Stimulated activated naive B cell treated with anti-CD40 and anti-IgM and Interleukin-4, amounts not matched to agents 10 μg/mL and 1 μg/mL and 100 μg/mL, for 72 hours (primary cell): Measurements from ENCODE around the gene ENDOU.

Source experiments
- ATAC-seq, 2 donors: fragments of 150-1000 bp; cut with Tn5 transposase; replicated peaks; 2 replicates each; pipeline ENCODE4 v1.10.0; 2021; ENCODE audit warnings: moderate library complexity in 1 of 2
- DNase-seq: peaks from one replicate; pipeline ENCODE4 v3.0.0; 2021
- H3K27ac Mint-ChIP-seq: one replicate; pipeline ENCODE4 v1.8.0; 2022; ENCODE audit warnings: mild to moderate bottlenecking, mixed read lengths
- H3K27me3 Mint-ChIP-seq, 2 donors: one replicate each; pipeline ENCODE4 v1.8.0; 2022; ENCODE audit warnings: mixed read lengths in 2 of 2
- H3K36me3 Mint-ChIP-seq, 2 donors: one replicate each; pipeline ENCODE4 v1.8.0; 2022; ENCODE audit warnings: mixed read lengths in 2 of 2, mild to moderate bottlenecking in 1 of 2
- H3K4me1 Mint-ChIP-seq, 2 donors: one replicate each; pipeline ENCODE4 v1.8.0; 2022; ENCODE audit warnings: mixed read lengths in 2 of 2, mild to moderate bottlenecking in 1 of 2
- H3K4me3 Mint-ChIP-seq, 2 donors: one replicate each; pipeline ENCODE4 v1.8.0; 2022; ENCODE audit warnings: mild to moderate bottlenecking in 2 of 2, mixed read lengths in 2 of 2, moderate library complexity in 1 of 2
- H3K9me3 Mint-ChIP-seq, 2 donors: one replicate each; pipeline ENCODE4 v1.8.0; 2022; ENCODE audit warnings: mixed read lengths in 2 of 2, mild to moderate bottlenecking in 1 of 2

Gene ENDOU

DNA sequence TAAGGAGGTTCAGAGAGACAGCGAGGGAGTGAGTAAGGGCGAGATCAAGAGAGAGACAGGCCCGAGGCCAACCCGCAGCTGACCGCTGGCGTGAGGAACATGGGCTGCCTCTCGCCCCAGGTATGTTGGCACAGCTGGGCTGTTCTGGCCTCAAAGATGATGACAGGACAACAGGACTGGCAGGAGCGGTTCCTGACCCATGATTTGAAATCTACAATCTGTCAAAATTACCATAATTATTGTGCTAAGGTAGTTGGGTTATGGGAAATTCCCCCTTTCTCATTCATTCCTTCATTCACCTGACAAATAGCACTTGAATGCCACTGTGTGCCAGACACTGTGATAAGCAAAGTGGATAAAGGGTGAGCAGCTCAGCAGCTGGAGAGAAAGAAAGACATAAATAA is 5.1 kb upstream of the ENDOU start:
- DNase-seq = no peak
- Mint-ChIP-seq H3K27ac (no peak overlapping the region), H3K36me3 (peaks cover 11 to 25% of the 10 kb centered on the region in 2 donors), H3K9me3 (no peaks in the 10 kb centered on the region), H3K4me3 (no peak overlapping the region), H3K27me3 (no peaks in the 10 kb centered on the region), H3K4me1 (peaks cover 21 to 25% of the 10 kb centered on the region in 2 donors)
- no peak for ATAC-seq

DNA sequence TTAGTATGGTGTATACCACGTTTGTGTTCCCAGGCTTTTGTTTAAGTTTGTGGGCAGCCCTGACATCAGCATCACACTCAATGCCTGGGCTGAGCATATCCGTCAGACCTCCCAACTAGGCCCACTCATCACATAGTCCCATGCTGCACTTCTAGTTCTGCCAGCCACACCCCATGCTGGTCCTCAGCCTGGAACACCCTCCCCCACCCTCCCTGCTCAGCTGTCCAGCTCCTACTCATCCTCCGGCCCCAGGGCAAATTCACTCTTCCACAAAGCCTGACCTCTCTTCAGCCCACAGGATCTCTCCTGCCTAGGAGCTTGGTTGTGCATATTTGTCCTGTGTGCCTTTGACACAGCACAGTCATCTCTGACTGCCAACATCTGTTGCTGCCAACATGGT is 3.9 kb upstream of the ENDOU start:
- Mint-ChIP-seq H3K27me3 (no peaks in the 10 kb centered on the region), H3K36me3 (peaks cover 22 to 36% of the 10 kb centered on the region in 2 donors), H3K4me3 (no peak overlapping the region), H3K9me3 (no peaks in the 10 kb centered on the region), H3K4me1 (peaks cover 32 to 36% of the 10 kb centered on the region in 2 donors), H3K27ac (peak overlapping the region; percentile 38)
- DNase-seq (no peak), ATAC-seq (no peak)

DNA sequence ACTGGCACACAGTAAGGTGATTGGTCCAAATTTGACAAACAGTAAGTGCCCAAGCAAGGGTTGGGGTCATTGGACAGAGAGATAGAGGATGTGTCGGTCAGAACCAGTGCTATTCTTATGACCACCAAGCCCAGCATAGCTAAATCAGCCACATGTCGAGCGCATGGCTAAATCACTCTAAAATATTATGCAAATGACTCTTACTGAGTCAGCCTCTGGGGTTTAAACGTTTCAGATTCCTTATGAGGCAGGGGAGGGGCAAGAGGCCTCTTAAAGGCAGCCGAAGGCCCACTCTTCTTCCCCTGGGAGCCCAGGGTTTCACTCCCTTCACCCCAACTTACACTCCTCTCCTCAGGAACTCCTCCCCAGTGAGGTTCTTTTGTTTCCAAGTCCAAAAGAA is 603 bp upstream of the ENDOU start:
- DNase-seq (no peak), ATAC-seq (peak; percentile 83 to 91)
- Mint-ChIP-seq H3K36me3 (peaks cover 43 to 60% of the 10 kb centered on the region in 2 donors), H3K9me3 (no peaks in the 10 kb centered on the region), H3K27ac (peak overlapping the region; percentile 79), H3K27me3 (no peaks in the 10 kb centered on the region), H3K4me1 (peaks cover 37 to 53% of the 10 kb centered on the region in 2 donors), H3K4me3 (no peak overlapping the region)

DNA sequence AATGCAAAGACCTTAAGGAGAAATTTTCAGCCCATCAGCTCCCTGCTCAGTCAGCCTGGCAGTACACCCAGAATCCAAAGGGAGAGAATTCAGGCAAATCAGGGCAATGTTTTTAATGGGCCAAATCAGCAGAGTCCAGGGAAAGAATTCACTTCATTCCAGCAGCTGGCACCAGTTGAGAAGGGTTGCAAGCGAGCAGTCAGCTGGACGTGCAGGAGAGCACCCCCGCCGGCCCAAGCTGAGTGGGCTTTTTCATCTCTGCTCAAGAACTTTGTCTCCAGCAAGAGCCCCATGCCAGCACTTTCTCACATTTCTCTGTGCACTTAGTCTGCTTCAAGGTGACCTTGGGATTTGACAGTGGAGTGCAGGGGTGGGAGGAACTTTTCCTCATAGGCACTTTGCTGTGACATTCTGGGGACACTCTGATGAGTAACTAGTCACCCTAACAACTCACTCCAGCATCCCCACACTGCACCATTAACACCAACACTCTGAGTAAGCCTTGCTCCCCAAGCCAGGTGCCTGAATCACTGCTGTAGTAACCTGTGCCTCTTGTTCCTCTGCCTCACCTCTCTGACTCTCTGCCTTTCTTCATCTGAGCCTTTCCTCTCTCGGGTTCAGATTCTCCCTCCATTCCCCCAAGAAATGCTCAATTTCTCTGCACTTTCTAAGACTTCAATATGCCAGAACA is 2.2 kb downstream of the ENDOU start:
- DNase-seq (no peak), ATAC-seq (no peak)
- peaks cover 48 to 66% of the 10 kb centered on the region in 2 donors for H3K36me3 Mint-ChIP-seq
- no peak overlapping the region for H3K4me3 Mint-ChIP-seq
- H3K4me1 Mint-ChIP-seq = peaks cover 38 to 58% of the 10 kb centered on the region in 2 donors
- H3K27me3 Mint-ChIP-seq = no peaks in the 10 kb centered on the region
- no peaks in the 10 kb centered on the region for H3K9me3 Mint-ChIP-seq
- H3K27ac Mint-ChIP-seq = no peak overlapping the region

- DNase-seq = no peak
- peaks cover 47 to 62% of the 10 kb centered on the region in 2 donors for H3K36me3 Mint-ChIP-seq
- H3K27ac Mint-ChIP-seq = no peak overlapping the region
- H3K9me3 Mint-ChIP-seq = no peaks in the 10 kb centered on the region
- no peak overlapping the region for H3K4me3 Mint-ChIP-seq
- H3K27me3 Mint-ChIP-seq = no peaks in the 10 kb centered on the region
- ATAC-seq = no peak
- H3K4me1 Mint-ChIP-seq = peaks cover 46 to 66% of the 10 kb centered on the region in 2 donors
Observed at GRCh38 chr12:47722136-47722834, 3.0 kb downstream of the ENDOU start.

- peaks cover 47 to 57% of the 10 kb centered on the region in 2 donors for H3K36me3 Mint-ChIP-seq
- no peak overlapping the region for H3K4me3 Mint-ChIP-seq
- ATAC-seq = peak; percentile 16 to 32
- no peak for DNase-seq
- peaks cover 42 to 67% of the 10 kb centered on the region in 2 donors for H3K4me1 Mint-ChIP-seq
- peak overlapping the region; percentile 7 for H3K27ac Mint-ChIP-seq
- no peaks in the 10 kb centered on the region for H3K9me3 Mint-ChIP-seq
- H3K27me3 Mint-ChIP-seq = no peaks in the 10 kb centered on the region
Observed at GRCh38 chr12:47721431-47721973, 3.8 kb downstream of the ENDOU start.

- Mint-ChIP-seq H3K27me3 (no peaks in the 10 kb centered on the region), H3K4me3 (no peak overlapping the region), H3K36me3 (peaks cover 32 to 45% of the 10 kb centered on the region in 2 donors), H3K9me3 (no peaks in the 10 kb centered on the region), H3K4me1 (peaks cover 40 to 67% of the 10 kb centered on the region in 2 donors), H3K27ac (no peak overlapping the region)
- no peak for DNase-seq
- ATAC-seq = no peak
Observed at GRCh38 chr12:47718531-47718930, 6.8 kb downstream of the ENDOU start.

- peak overlapping the region; percentile 50 to 62 for H3K4me3 Mint-ChIP-seq
- ATAC-seq = peak; percentile 64 to 70
Observed at GRCh38 chr12:47717443-47718193, 7.7 kb downstream of the ENDOU start.

DNA sequence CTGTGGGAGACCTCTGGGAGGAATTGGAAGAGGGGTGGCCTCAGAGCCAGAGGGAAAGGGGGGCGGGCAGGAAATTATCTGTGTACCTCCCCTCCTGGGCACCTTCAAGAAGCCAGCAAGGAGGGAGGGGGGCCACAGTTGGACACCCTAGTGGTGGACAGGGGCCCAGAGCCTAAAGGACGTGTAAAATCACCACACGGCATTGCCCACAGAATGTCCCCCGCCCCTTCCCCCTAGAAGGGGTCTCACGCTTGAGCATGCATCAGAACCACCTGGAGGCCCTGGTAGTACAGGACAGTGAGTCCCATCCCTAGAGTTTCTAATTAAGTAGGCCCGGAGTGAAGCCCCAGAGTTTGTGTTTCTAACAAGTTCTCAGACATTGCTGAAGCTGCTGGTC is 8.2 kb downstream of the ENDOU start:
- peaks cover 23 to 41% of the 10 kb centered on the region in 2 donors for H3K36me3 Mint-ChIP-seq
- no peak overlapping the region for H3K4me3 Mint-ChIP-seq
- DNase-seq = no peak
- ATAC-seq = no peak
- no peaks in the 10 kb centered on the region for H3K27me3 Mint-ChIP-seq
- no peaks in the 10 kb centered on the region for H3K9me3 Mint-ChIP-seq
- peaks cover 44 to 77% of the 10 kb centered on the region in 2 donors for H3K4me1 Mint-ChIP-seq
- H3K27ac Mint-ChIP-seq = peak overlapping the region; percentile 84

More at GRCh38 chr12:47717443-47718193, 7.7 kb downstream of the ENDOU start:
- no peaks in the 10 kb centered on the region for H3K9me3 Mint-ChIP-seq
- H3K36me3 Mint-ChIP-seq = peaks cover 26 to 43% of the 10 kb centered on the region in 2 donors
- no peak for DNase-seq
- H3K4me1 Mint-ChIP-seq = peaks cover 42 to 72% of the 10 kb centered on the region in 2 donors
- H3K27me3 Mint-ChIP-seq = no peaks in the 10 kb centered on the region
- peak overlapping the region; percentile 84 for H3K27ac Mint-ChIP-seq

DNA sequence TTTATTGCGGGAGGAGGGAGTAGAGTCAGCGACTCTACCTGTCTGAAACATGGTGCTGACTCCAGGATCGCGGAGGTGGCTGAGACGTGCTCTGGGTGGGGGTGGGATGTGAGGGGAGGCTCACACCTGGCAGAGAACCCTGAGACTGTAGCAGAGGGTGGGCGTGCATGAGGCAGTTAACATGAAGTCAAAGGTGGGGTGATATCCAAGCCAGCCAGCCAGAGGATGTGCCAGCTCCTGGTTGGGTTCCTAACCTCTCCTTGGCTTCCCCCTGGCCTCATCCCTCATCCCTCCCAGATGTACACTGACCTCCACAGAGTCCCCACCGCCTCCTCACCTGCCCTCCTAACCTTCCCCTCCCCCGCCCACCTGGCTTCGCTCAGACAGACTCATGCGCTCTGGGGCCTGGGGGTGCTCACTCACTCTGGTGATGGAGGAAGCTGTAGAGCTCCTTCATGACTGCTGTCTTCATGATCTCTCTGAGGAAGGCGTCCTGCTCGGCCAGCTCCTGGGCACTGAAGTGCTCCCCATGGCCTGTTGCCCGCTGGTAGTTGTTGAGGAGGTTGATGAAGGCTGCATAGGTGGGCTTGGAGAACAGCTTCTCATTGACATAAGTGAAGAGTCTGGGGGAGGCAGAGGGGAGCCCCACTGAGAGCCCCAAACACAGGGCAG is 9.3 kb downstream of the ENDOU start:
- ATAC-seq = no peak
- DNase-seq = no peak
- Mint-ChIP-seq H3K27me3 (no peaks in the 10 kb centered on the region), H3K9me3 (no peaks in the 10 kb centered on the region), H3K4me1 (peaks cover 45 to 77% of the 10 kb centered on the region in 2 donors), H3K36me3 (peaks cover 17 to 31% of the 10 kb centered on the region in 2 donors), H3K27ac (no peak overlapping the region), H3K4me3 (peak overlapping the region in 1 of 2 donors; percentile 48)

DNA sequence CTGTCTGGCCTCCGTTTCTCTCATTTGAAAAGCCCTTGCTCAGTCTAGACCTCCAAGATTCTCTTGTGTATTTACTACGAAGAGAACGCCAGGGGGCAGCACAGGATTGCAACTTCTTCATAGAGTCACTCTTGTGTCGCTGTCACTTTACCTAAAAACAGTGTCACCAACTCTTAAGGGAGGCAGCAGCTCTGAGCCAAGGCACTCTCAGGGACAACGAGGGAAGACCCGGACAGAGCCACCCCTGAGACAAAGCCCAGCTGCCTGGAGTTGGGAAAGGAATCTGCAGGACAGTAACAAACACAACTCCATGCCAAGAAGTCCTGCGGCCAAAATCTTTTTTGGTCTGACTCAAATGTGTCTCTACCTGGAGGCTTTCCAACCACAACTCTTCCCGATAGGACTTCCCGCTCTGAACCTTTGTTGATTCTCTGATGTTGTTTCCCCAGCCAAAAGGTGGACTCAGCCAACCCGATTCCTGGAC is 9.9 kb downstream of the ENDOU start:
- H3K4me1 Mint-ChIP-seq = peaks cover 47 to 79% of the 10 kb centered on the region in 2 donors
- H3K27me3 Mint-ChIP-seq = no peaks in the 10 kb centered on the region
- H3K4me3 Mint-ChIP-seq = peak overlapping the region; percentile 48 to 60
- peak overlapping the region; percentile 88 for H3K27ac Mint-ChIP-seq
- peak; percentile 58 for DNase-seq
- peaks cover 13 to 27% of the 10 kb centered on the region in 2 donors for H3K36me3 Mint-ChIP-seq
- no peaks in the 10 kb centered on the region for H3K9me3 Mint-ChIP-seq
- ATAC-seq = peak; percentile 84

DNA sequence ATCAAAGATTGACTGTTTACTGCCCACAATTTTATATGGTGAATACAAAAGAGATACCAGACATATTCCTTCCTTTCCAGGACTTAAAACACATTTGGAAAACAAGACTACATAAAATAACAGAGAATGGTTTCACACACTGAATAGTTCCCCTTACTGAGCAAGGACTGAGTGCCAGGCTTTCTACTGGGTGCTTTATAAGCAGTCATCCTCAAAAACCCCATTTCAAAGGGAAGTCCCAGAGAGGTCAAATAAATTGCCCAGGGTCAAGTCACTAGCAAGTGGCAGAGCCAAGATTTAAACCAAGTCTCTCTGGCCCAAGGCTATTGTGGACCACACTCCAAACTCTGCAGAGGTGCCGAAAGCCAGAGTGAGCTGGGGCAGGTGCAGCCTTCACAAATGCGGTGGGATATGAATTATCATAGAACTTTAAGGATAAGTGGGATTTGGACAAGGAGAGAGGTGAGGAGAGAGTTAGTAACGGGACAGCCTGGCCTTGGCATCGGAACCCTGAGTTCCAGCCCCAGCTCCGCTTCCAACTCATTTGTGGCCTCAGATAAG is 10.4 kb downstream of the ENDOU start:
- ATAC-seq = peak; percentile 52 to 66
- DNase-seq = no peak
- no peaks in the 10 kb centered on the region for H3K9me3 Mint-ChIP-seq
- no peaks in the 10 kb centered on the region for H3K27me3 Mint-ChIP-seq
- H3K4me1 Mint-ChIP-seq = peaks cover 50 to 84% of the 10 kb centered on the region in 2 donors
- peaks cover 11 to 25% of the 10 kb centered on the region in 2 donors for H3K36me3 Mint-ChIP-seq
- H3K4me3 Mint-ChIP-seq = peak overlapping the region; percentile 43 to 60
- H3K27ac Mint-ChIP-seq = peak overlapping the region; percentile 88

DNA sequence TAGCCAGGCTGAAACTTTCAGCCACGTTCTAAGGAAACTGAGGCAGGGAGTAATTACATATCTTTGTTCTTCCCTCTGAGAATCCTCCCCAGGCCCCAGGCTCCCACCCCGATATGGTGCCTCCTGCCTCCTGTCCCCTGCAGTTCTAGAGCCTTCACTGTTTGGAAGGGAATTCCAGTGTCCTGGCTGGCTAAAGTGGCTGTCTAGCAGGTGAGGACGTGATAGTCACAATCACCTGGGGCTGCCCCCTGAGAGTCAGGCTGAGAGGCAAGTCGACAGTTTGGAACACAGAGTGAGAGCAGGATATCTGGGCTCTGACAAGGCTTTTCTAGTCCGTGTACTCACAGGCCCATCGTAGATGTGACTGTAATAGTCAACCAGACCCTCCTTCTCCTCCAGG is 13.1 kb downstream of the ENDOU start:
- Mint-ChIP-seq H3K36me3 (peaks cover 7 to 23% of the 10 kb centered on the region in 2 donors), H3K4me1 (peaks cover 57 to 99% of the 10 kb centered on the region in 2 donors), H3K9me3 (no peaks in the 10 kb centered on the region), H3K27me3 (no peaks in the 10 kb centered on the region), H3K4me3 (no peak overlapping the region), H3K27ac (peak overlapping the region; percentile 47)
- no peak for ATAC-seq
- DNase-seq = no peak
